Neuron (in vitro differentiated cells): ENCODE data around the gene SCYL1.

Source experiments
- H2AFZ ChIP-seq: one replicate; pipeline ENCODE4 v1.6.1; 2013; ENCODE audit warnings: low read depth, mild to moderate bottlenecking, inconsistent platforms, low read length, moderate library complexity
- H3K27me3 ChIP-seq: one replicate; pipeline ENCODE4 v1.6.1; 2013; ENCODE audit warnings: low read length; ENCODE audit not compliant: insufficient read depth
- H3K36me3 ChIP-seq: one replicate; pipeline ENCODE4 v1.6.1; 2013; ENCODE audit warnings: low read length; ENCODE audit not compliant: insufficient read depth
- H3K4me1 ChIP-seq: one replicate; pipeline ENCODE4 v1.6.1; 2013; ENCODE audit warnings: low read length; ENCODE audit not compliant: insufficient read depth
- H3K4me3 ChIP-seq: 2 replicates; pipeline ENCODE4 v1.5.1; 2013; ENCODE audit warnings: mild to moderate bottlenecking, low read length, moderate library complexity
- H3K9me3 ChIP-seq: one replicate; pipeline ENCODE4 v1.6.1; 2013; ENCODE audit warnings: low read length

SCYL1 gene

DNA sequence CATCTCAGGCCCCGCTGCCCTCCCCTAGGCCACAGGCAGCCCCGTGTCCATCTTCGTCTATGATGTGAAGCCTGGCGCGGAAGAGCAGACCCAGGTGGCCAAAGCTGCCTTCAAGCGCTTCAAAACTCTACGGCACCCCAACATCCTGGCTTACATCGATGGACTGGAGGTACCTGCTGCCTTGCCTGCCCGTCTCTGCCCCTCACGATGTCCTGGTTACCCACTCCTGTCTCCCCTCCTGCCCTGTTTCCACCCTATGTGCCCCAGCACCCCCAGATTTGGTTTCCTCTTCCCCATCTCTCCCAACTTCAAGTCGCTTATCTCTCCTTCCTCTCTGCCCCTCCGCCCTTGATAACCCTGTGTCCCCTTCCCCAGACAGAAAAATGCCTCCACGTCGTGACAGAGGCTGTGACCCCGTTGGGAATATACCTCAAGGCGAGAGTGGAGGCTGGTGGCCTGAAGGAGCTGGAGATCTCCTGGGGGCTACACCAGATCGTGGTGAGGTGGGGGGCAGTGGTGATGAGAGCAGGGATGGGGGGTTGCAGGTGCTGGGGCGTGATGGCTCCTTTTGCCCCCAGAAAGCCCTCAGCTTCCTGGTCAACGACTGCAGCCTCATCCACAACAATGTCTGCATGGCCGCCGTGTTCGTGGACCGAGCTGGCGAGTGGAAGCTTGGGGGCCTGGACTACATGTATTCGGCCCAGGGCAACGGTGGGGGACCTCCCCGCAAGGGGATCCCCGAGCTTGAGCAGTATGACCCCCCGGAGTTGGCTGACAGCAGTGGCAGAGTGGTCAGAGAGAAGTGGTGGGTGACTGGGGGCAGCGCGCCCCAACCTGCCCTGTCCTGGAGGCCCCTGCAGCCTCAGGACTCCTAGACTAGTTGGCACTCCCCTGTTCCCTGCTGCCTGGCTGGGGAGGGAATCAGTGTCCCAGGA is 930 bp downstream of the SCYL1 start:
- peaks cover 20% of the 10 kb centered on the region for H3K36me3 ChIP-seq
- peaks cover 27% of the 10 kb centered on the region for H3K4me1 ChIP-seq
- peak overlapping the region; percentile 63 for H3K4me3 ChIP-seq
- H3K27me3 ChIP-seq, result no peaks in the 10 kb centered on the region
- peak overlapping the region; percentile 66 for H2AFZ ChIP-seq
- H3K9me3 ChIP-seq, result no peaks in the 10 kb centered on the region

GRCh38 chr11:65526744-65527143 is 1.9 kb downstream of the SCYL1 start:
- H3K4me1 ChIP-seq, result peaks cover 27% of the 10 kb centered on the region
- no peak overlapping the region for H3K4me3 ChIP-seq
- H3K9me3 ChIP-seq, result no peaks in the 10 kb centered on the region
- peaks cover 29% of the 10 kb centered on the region for H3K36me3 ChIP-seq
- H2AFZ ChIP-seq, result no peak overlapping the region
- no peaks in the 10 kb centered on the region for H3K27me3 ChIP-seq

DNA sequence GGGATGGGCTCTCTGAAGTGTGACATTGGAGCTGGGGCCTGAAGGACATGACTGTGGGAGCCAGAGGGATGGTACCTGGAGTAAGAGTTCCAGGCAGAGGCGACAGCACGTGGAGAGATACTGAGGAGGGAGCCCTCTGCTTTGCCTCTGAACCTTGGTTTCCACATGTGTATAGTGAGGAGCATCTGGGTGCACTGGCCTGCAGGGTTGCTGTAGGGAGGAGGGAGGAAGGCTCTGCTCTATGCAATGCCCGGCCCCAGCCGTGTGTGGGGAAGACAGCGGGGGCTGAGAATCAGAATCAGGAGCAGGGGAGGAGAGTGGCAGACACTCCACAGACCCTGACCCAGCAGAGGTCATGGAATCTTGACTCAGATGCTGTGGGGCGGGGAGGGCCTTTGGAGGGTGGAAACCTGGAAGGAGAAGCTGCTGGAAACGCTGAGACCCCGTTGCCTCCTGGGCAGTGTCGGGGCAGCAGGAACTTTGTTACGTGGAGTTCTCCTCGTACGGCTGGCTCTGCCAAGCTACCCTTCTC is 4.0 kb downstream of the SCYL1 start:
- peaks cover 38% of the 10 kb centered on the region for H3K36me3 ChIP-seq

GRCh38 chr11:65529475-65530156 is 4.7 kb downstream of the SCYL1 start:
- Histone ChIP-seq H3K4me1 (peaks cover 16% of the 10 kb centered on the region), H2AFZ (no peak overlapping the region), H3K4me3 (no peak overlapping the region), H3K36me3 (peaks cover 38% of the 10 kb centered on the region), H3K27me3 (no peaks in the 10 kb centered on the region), H3K9me3 (no peaks in the 10 kb centered on the region)

More for the DNA sequence above, 4.0 kb downstream of the SCYL1 start:
- H2AFZ ChIP-seq, result no peak overlapping the region
- no peaks in the 10 kb centered on the region for H3K27me3 ChIP-seq
- H3K4me3 ChIP-seq, result no peak overlapping the region
- H3K9me3 ChIP-seq, result no peaks in the 10 kb centered on the region
- H3K4me1 ChIP-seq, result peaks cover 20% of the 10 kb centered on the region

DNA sequence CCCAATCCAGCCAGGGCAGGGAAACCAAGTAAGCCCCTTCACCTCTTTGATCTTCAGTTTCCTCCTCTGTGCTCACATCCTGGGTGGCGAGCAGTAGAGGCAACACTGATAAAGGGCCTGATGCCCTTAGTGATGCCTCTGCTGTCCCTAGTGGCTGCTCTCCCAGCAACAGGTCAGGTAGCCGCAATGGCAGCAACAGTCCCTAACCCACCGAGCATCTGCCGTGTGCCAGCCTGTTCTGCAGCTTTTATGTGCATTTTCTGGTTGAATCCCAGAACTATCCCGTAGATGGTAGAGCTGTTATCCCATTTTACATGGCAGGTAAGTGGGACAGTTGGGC is 5.2 kb downstream of the SCYL1 start:
- Histone ChIP-seq H3K27me3 (no peaks in the 10 kb centered on the region), H2AFZ (no peak overlapping the region), H3K4me1 (peaks cover 16% of the 10 kb centered on the region), H3K36me3 (peaks cover 43% of the 10 kb centered on the region), H3K9me3 (no peaks in the 10 kb centered on the region), H3K4me3 (no peak overlapping the region)

GRCh38 chr11:65532388-65533064 is 7.6 kb downstream of the SCYL1 start:
- peaks cover 5% of the 10 kb centered on the region for H3K4me1 ChIP-seq
- no peaks in the 10 kb centered on the region for H3K27me3 ChIP-seq
- no peak overlapping the region for H2AFZ ChIP-seq
- no peaks in the 10 kb centered on the region for H3K9me3 ChIP-seq
- no peak overlapping the region for H3K4me3 ChIP-seq
- H3K36me3 ChIP-seq, result peaks cover 59% of the 10 kb centered on the region

- Histone ChIP-seq H3K4me1 (no peaks in the 10 kb centered on the region), H3K4me3 (no peak overlapping the region), H3K36me3 (peaks cover 61% of the 10 kb centered on the region), H2AFZ (no peak overlapping the region), H3K27me3 (no peaks in the 10 kb centered on the region), H3K9me3 (no peaks in the 10 kb centered on the region)
Measured at GRCh38 chr11:65535102-65535501, 10.2 kb downstream of the SCYL1 start.

- Histone ChIP-seq H2AFZ (no peak overlapping the region), H3K27me3 (no peaks in the 10 kb centered on the region), H3K4me1 (no peaks in the 10 kb centered on the region), H3K36me3 (peaks cover 54% of the 10 kb centered on the region), H3K4me3 (no peak overlapping the region), H3K9me3 (no peaks in the 10 kb centered on the region)
Measured at GRCh38 chr11:65536412-65537295, 11.8 kb downstream of the SCYL1 start.

DNA sequence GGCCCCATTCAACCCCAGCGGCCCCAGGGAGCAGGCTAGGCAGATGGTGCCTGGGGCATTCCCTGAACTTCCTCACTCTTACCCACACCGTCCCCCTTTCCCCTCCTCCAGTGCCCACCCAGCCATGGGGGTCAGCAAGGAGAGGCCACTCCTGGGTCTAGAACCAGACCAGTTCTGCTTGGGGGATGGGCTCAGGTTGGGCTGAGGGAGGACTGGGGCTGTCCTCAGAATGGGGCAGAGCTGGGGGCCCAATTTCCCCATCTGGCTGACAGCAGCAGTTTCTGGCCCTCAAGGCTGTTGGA is 12.4 kb downstream of the SCYL1 start:
- H3K36me3 ChIP-seq, result peaks cover 51% of the 10 kb centered on the region

GRCh38 chr11:65537620-65538231 is 12.8 kb downstream of the SCYL1 start:
- no peak overlapping the region for H3K4me3 ChIP-seq
- H3K9me3 ChIP-seq, result no peaks in the 10 kb centered on the region
- peaks cover 46% of the 10 kb centered on the region for H3K36me3 ChIP-seq
- no peaks in the 10 kb centered on the region for H3K27me3 ChIP-seq
- H2AFZ ChIP-seq, result no peak overlapping the region
- H3K4me1 ChIP-seq, result no peaks in the 10 kb centered on the region

More for the DNA sequence above, 12.4 kb downstream of the SCYL1 start:
- Histone ChIP-seq H3K9me3 (no peaks in the 10 kb centered on the region), H3K4me1 (no peaks in the 10 kb centered on the region), H2AFZ (no peak overlapping the region), H3K4me3 (no peak overlapping the region), H3K27me3 (no peaks in the 10 kb centered on the region)

DNA sequence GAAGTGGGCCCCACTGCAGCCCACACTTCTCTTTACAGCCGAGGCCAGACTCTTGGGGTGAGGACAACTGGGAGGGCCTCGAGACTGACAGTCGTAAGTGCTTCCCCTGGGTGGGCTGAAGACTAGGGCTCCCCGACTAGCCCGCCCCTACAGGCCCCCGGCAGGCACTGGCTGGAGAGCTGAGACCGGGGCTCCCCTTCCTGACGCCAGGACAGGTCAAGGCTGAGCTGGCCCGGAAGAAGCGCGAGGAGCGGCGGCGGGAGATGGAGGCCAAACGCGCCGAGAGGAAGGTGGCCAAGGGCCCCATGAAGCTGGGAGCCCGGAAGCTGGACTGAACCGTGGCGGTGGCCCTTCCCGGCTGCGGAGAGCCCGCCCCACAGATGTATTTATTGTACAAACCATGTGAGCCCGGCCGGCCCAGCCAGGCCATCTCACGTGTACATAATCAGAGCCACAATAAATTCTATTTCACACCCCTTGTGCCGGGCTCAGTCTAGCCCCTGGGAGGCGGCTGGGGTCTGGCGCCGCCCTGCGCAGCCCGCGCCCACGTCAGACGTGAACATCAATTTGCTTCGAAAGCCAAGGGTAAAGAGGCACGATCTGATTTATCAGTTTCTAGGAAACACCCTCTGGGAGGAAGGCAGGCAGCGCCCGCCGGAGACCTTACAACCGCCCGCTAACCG is 13.5 kb downstream of the SCYL1 start:
- no peak overlapping the region for H3K4me3 ChIP-seq
- no peaks in the 10 kb centered on the region for H3K4me1 ChIP-seq
- H2AFZ ChIP-seq, result no peak overlapping the region
- peaks cover 48% of the 10 kb centered on the region for H3K36me3 ChIP-seq
- no peaks in the 10 kb centered on the region for H3K9me3 ChIP-seq
- H3K27me3 ChIP-seq, result no peaks in the 10 kb centered on the region
